Retinal pigment epithelial cell (primary cell): ENCODE results near the gene DHRSX.
"Not testable (repeated sequence)": the region's sequence is repeated elsewhere in the genome, so short reads cannot be mapped to it uniquely, and the experiment has no call there.

Source experiments
- DNase-seq: peaks from one replicate; pipeline ENCODE4 v3.0.0-alpha.2; 2010; ENCODE audit warnings: low read depth
- H3K4me3 ChIP-seq: 2 replicates; pipeline ENCODE4 v1.5.1; 2011; ENCODE audit warnings: mild to moderate bottlenecking, low read length, control low read depth, moderate library complexity
- TF ChIP-seq, protein P1 (sequence below): conservative IDR thresholded peaks from 2 replicates; pipeline ENCODE4 v1.5.1; 2011; ENCODE audit warnings: low read depth, low read length, control low read depth, inconsistent platforms

DHRSX gene

DNA sequence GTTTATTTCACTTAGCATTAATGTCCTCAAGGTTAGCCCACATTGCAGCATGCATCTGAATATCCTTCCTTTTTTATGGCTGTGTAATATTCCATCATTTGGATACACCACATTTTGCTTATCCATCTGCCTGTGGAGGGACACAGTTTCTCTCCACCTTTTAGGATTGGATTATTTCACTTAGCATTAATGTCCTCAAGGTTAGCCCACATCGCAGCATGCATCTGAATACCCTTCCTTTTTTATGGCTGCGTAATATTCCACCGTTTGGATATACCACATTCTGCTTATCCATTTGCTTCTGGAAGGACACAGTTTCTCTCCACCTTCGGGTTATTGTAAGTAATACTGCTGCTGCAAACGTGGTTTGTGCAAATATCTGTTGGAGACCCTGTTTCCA, 110.0 kb downstream of the DHRSX start:
- DNase-seq, result no peak
- no peak overlapping the region for H3K4me3 ChIP-seq
- TF ChIP-seq, protein P1, sequence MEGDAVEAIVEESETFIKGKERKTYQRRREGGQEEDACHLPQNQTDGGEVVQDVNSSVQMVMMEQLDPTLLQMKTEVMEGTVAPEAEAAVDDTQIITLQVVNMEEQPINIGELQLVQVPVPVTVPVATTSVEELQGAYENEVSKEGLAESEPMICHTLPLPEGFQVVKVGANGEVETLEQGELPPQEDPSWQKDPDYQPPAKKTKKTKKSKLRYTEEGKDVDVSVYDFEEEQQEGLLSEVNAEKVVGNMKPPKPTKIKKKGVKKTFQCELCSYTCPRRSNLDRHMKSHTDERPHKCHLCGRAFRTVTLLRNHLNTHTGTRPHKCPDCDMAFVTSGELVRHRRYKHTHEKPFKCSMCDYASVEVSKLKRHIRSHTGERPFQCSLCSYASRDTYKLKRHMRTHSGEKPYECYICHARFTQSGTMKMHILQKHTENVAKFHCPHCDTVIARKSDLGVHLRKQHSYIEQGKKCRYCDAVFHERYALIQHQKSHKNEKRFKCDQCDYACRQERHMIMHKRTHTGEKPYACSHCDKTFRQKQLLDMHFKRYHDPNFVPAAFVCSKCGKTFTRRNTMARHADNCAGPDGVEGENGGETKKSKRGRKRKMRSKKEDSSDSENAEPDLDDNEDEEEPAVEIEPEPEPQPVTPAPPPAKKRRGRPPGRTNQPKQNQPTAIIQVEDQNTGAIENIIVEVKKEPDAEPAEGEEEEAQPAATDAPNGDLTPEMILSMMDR, result no peak

DNA sequence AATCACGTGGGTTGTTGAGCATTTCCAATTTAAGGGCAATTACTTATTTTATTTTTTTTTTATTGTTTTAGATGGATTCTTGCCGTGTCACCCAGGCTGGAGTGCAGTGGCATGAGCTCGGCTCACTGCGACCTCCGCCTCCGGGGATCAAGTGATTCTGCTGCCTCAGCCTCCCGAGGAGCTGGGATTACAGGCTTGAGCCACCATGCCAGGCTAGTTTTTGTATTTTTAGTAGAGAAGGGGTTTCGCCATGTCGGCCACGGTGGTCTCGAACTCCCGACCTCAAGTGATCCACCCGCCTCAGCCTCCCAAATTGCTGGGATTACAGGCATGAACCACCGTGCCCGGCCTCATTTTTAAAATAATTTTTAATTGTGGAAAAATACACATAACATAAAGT, 111.0 kb downstream of the DHRSX start:
- H3K4me3 ChIP-seq, DNase-seq: not testable (repeated sequence)

DNA sequence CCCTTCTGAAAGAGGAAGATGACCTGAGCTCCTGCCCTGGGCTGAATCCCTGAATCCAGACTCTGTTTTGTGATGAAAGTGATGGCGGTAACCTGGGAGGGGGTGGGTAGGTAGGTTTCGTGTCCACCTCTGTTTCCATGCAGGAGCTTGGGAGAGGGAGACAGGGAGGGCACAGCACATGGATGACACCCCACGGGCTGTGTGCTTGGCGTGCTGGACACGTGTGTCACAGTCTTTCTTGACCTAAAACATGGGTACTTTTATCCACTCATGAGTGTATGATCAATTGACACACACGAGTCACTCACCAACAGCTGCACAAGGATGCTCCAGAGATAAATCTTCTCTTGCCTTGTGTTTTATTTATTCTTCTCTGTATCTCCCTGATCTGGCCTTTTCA, 111.5 kb downstream of the DHRSX start:
- DNase-seq, result no peak
- no peak overlapping the region for H3K4me3 ChIP-seq
- TF ChIP-seq, protein P1, result no peak

DNA sequence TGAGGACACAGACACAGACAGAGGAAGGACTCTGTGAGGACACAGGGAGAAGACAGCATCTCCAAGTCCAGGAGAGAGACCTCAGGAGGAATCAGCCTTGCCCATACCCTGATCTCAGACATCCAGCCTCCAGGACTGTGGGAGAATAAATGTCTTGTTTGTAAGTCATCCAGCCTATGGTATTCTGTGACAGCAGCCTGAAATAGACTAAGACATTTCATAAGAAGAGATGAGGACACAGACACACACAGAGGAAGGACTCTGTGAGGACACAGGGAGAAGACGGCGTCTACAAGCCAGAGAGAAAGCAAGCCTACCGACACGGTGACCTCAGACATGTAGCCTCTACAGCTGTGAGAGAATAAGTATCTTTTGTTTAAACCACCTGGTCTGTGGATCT, 112.1 kb downstream of the DHRSX start:
- no peak for DNase-seq
- TF ChIP-seq, protein P1, result no peak
- H3K4me3 ChIP-seq, result no peak overlapping the region

DNA sequence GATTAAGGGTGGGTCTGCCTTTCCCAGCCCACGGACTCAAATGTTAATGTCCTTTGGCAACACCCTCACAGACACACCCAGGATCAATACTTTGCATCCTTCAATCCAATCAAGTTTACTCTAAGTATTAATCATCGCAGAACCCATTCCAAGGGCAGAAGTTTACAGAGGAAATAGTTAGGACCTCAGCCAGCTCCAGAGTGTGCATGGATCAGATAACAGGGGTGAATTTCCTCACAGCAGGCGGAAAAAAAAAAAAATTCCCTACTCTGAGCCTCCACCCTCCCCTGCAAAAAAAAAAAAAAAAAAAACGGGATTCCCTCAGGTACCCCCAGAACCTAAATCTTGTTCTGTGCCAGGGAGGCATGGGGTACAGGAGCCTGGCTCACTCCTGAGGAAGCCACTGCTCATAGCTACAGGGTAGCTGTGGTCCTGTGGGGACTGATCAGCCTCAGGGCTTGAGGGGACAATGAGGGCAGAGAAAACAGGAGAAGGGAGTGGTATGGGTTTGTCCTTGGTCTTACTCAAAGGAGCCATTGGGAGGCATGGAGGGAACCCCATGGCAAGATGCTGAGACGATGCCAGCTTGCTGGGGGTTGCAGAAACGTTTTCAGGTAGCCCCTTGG, 113.0 kb downstream of the DHRSX start:
- no peak overlapping the region for H3K4me3 ChIP-seq
- DNase-seq, result no peak
- TF ChIP-seq, protein P1, result no peak

DNA sequence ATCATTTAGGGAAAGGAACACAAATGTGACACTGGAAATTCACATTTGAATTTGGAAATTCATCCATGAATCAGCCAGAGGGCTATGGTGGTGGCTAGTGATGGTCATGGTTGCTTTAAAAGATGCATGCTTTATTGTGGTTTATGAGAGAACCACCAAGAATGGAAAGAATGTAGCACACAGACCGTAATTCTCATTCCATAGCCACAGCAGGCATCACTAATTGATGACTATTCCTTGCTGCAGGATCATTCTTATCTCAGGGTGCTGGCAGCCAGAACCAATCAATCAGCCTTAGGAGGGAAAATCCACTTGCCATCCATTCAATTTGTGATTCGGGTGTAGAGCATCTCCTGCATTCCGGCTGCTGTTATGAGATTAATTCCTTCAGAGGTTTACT, 115.6 kb downstream of the DHRSX start:
- H3K4me3 ChIP-seq, result no peak overlapping the region
- TF ChIP-seq, protein P1, result no peak
- DNase-seq, result peak; percentile 35

DNA sequence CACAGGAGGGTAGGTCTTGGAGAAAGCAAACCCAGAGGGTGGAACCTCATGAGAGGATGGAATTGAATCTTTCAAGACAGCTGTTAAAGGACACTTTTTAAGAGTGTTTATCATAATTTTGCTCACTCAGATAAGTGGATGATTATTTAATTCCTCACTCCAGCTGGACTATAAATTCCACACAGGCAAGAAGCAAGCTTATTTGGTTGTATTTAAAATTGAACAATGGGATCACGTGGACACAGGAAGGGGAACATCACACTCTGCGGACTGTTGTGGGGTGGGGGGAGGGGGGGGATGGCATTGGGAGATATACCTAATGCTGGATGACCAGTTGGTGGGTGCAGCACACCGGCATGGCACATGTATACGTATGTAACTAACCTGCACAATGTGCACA, 116.3 kb downstream of the DHRSX start:
- H3K4me3 ChIP-seq, result no peak overlapping the region
- TF ChIP-seq, protein P1, result no peak

More for the DNA sequence above, 116.3 kb downstream of the DHRSX start:
- no peak for DNase-seq
